ENCODE results near the gene RAD21L1. TPM values are rescaled to one million over a fixed set of nuclear protein-coding genes. Genes with fewer than 3 reads are reported as not detected.

Gene RAD21L1
- total and polyA plus RNA-seq, 2 of the 8 experiments (the other 6 are each of a cell fraction or from before 2014, with no cell fraction given) = 0.06 to 0.26 TPM

DNA sequence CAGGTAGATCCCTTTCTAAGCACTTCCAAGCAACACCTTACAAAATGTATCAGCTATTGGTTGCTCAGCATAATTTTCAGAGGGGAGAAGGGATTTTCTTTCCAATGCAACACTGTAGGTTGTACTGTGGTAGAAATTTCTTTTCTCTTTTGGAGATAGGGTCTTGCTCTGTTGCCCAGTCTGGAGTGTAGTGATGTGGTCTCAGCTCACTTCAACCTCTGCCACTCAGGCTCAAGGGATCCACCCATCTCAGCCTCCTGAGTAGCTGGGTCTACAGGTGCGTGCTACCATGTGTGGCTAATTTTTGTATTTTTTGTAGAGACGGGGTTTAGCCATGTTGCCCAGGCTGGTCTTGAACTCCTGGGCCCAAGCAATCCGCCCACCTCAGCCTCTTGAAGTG lies 16.3 kb downstream of the RAD21L1 start:
- Histone ChIP-seq H3K9me3 (ENCODE audit: insufficient read depth in 2 of 2, low read depth in 1 of 2, low read length in 1 of 2) (no peaks in the 10 kb centered on the region), H3K4ac (replicated peaks; ENCODE audit: insufficient read length, low read depth, low read length) (no peak overlapping the region), H3K36me3 (ENCODE audit: control insufficient read depth in 2 of 4, insufficient read depth in 4 of 4, low read length in 3 of 4) (no peaks in the 10 kb centered on the region), H2BK15ac (ENCODE audit: low read length) (no peak overlapping the region), H4K91ac (replicated peaks; ENCODE audit: insufficient read length, low read length) (no peak overlapping the region), H3K18ac (ENCODE audit: extremely low read depth, low read length) (no peak overlapping the region), H3K79me1 (ENCODE audit: low read depth, low read length) (no peaks in the 10 kb centered on the region), H3K27ac (ENCODE audit: low read depth, low read length) (no peak overlapping the region), H4K5ac (ENCODE audit: insufficient read length, low read depth, low read length) (no peak overlapping the region), H3K27me3 (replicated peaks in 1 of 4; ENCODE audit: control insufficient read depth in 3 of 4, extremely low read depth in 1 of 4, insufficient read depth in 3 of 4, low read length in 3 of 4) (no peaks in the 10 kb centered on the region), H3K4me1 (replicated peaks in 1 of 4; ENCODE audit: control insufficient read depth in 3 of 4, insufficient read depth in 4 of 4, low read length in 3 of 4) (no peaks in the 10 kb centered on the region), H3K4me3 (ENCODE audit: extremely low read depth in 1 of 4, insufficient read depth in 2 of 4, low read depth in 3 of 4, low read length in 4 of 4) (no peak overlapping the region), H3K14ac (ENCODE audit: insufficient read length) (no peak overlapping the region), H2BK120ac (replicated peaks; ENCODE audit: low read depth, low read length) (no peak overlapping the region), H3K56ac (replicated peaks; ENCODE audit: insufficient read length, low read depth, low read length) (no peak overlapping the region), H2AFZ (ENCODE audit: low read length) (no peak overlapping the region), H2BK12ac (ENCODE audit: low read depth, low read length) (no peak overlapping the region), H2BK5ac (ENCODE audit: low read depth, low read length) (no peak overlapping the region), H2BK20ac (ENCODE audit: low read length) (no peak overlapping the region), H3K23ac (ENCODE audit: insufficient read length) (no peak overlapping the region), H4K20me1 (replicated peaks in 1 of 2; ENCODE audit: control insufficient read depth in 1 of 2, insufficient read depth in 2 of 2, low read length in 2 of 2) (no peaks in the 10 kb centered on the region), H3K23me2 (ENCODE audit: low read depth, low read length) (no peaks in the 10 kb centered on the region), H3K9ac (replicated peaks in 1 of 4; ENCODE audit: extremely low read depth in 1 of 4, low read depth in 3 of 4, low read length in 3 of 4) (no peak overlapping the region), H3K79me2 (ENCODE audit: control insufficient read depth in 1 of 2, insufficient read depth in 2 of 2, low read length in 2 of 2) (no peaks in the 10 kb centered on the region), H4K8ac (ENCODE audit: extremely low read depth, insufficient read depth, low read length) (no peak overlapping the region), H2AK5ac (ENCODE audit: low read depth, low read length) (no peak overlapping the region), H3K4me2 (ENCODE audit: insufficient read depth in 1 of 2, low read depth in 2 of 2, low read length in 2 of 2) (no peak overlapping the region)
- DNase-seq (ENCODE audit: low read depth in 1 of 2, low spot score in 2 of 2) (no peak), FAIRE-seq (no peak)
- ChIA-PET POLR2A (ENCODE audit: partially characterized antibody) (no interaction called here), CTCF (ENCODE audit: partially characterized antibody) (interaction anchor here (1.5 kb wide), 1 partner anchor 11 kb away, joined by 4 read pairs; no protein-coding TSS in a partner anchor)
- WGBS, 2 experiments (ENCODE audit: extremely low coverage in 1 of 2, insufficient coverage in 1 of 2, insufficient read length in 1 of 2, insufficient replicate concordance in 2 of 2, low coverage in 1 of 2, low lambda C conversion rate in 2 of 2, missing lambda C conversion rate in 1 of 2) = 90% methylated on average over 3 of the region's 3 CpGs; no CpG with 5 or more reads in 1 of the 2 experiments

All from H1 (cell line).